Loucy (cell line): Measurements from ENCODE around the gene MROH9.

Source experiments
- H2AFZ ChIP-seq: fragments of 200-600 bp; sonication (generic); 2 replicates; pipeline ENCODE4 v1.6.0; 2016; ENCODE audit warnings: antibody characterized with exemption, mild to moderate bottlenecking, low read length, moderate library complexity
- H3F3A ChIP-seq: fragments of 200-600 bp; 2 replicates; pipeline ENCODE4 v1.6.0; 2016; ENCODE audit warnings: antibody characterized with exemption, low read depth, mild to moderate bottlenecking
- H3K27me3 ChIP-seq: fragments of 200-600 bp; sonication (generic); 2 replicates; pipeline ENCODE4 v1.6.1; 2014; ENCODE audit warnings: low read length, mild to moderate bottlenecking; ENCODE audit not compliant: insufficient read depth, poor library complexity, severe bottlenecking
- H3K36me3 ChIP-seq: fragments of 200-600 bp; sonication (generic); 2 replicates; pipeline ENCODE4 v1.6.1; 2016; ENCODE audit warnings: low read length; ENCODE audit not compliant: insufficient read depth
- H3K4me1 ChIP-seq: fragments of 200-600 bp; sonication (generic); 2 replicates; pipeline ENCODE4 v1.5.1; 2014; ENCODE audit warnings: low read length, mild to moderate bottlenecking; ENCODE audit not compliant: insufficient read depth, poor library complexity, severe bottlenecking
- H3K4me2 ChIP-seq: fragments of 200-600 bp; sonication (generic); 2 replicates; pipeline ENCODE4 v1.6.0; 2014; ENCODE audit warnings: antibody characterized with exemption, low read length, low read depth, mild to moderate bottlenecking; ENCODE audit not compliant: poor library complexity, severe bottlenecking
- H3K4me3 ChIP-seq: fragments of 200-600 bp; sonication (generic); 2 replicates; pipeline ENCODE4 v1.5.1; 2014; ENCODE audit warnings: low read length, mild to moderate bottlenecking, mixed read lengths; ENCODE audit not compliant: poor library complexity, severe bottlenecking
- H3K79me2 ChIP-seq: fragments of 200-600 bp; sonication (generic); 2 replicates; pipeline ENCODE4 v1.6.1; 2014; ENCODE audit warnings: low read length; ENCODE audit not compliant: insufficient read depth
- H3K9ac ChIP-seq: fragments of 200-600 bp; sonication (generic); 2 replicates; pipeline ENCODE4 v1.6.0; 2014; ENCODE audit warnings: mild to moderate bottlenecking, low read depth, low read length, moderate library complexity; ENCODE audit not compliant: poor library complexity, severe bottlenecking
- H3K9me2 ChIP-seq: fragments of 200-600 bp; sonication (generic); replicated peaks from 2 replicates; pipeline ENCODE4 v1.6.1; 2016; ENCODE audit warnings: low read depth, low read length, mixed read lengths
- H3K9me3 ChIP-seq: fragments of 200-600 bp; sonication (generic); 2 replicates; pipeline ENCODE4 v1.6.1; 2014; ENCODE audit warnings: mild to moderate bottlenecking, antibody characterized with exemption, low read length, low read depth; ENCODE audit not compliant: insufficient read depth
- H4K20me1 ChIP-seq: fragments of 200-600 bp; sonication (generic); 2 replicates; pipeline ENCODE4 v1.6.0; 2014; ENCODE audit warnings: antibody characterized with exemption, low read length, mild to moderate bottlenecking; ENCODE audit not compliant: insufficient read depth, poor library complexity, severe bottlenecking
- EZH2phosphoT487 ChIP-seq: fragments of 200-600 bp; IDR thresholded peaks from 2 replicates; pipeline ENCODE4 v1.6.1; 2018; ENCODE audit warnings: antibody characterized with exemption, mild to moderate bottlenecking, moderate library complexity, borderline replicate concordance
- TF ChIP-seq, protein P1 (sequence below): fragments of 200-600 bp; sonication (generic); conservative IDR thresholded peaks from 2 replicates; pipeline ENCODE4 v1.5.1; 2014; ENCODE audit warnings: mild to moderate bottlenecking, antibody characterized with exemption, low read length

Gene MROH9

DNA sequence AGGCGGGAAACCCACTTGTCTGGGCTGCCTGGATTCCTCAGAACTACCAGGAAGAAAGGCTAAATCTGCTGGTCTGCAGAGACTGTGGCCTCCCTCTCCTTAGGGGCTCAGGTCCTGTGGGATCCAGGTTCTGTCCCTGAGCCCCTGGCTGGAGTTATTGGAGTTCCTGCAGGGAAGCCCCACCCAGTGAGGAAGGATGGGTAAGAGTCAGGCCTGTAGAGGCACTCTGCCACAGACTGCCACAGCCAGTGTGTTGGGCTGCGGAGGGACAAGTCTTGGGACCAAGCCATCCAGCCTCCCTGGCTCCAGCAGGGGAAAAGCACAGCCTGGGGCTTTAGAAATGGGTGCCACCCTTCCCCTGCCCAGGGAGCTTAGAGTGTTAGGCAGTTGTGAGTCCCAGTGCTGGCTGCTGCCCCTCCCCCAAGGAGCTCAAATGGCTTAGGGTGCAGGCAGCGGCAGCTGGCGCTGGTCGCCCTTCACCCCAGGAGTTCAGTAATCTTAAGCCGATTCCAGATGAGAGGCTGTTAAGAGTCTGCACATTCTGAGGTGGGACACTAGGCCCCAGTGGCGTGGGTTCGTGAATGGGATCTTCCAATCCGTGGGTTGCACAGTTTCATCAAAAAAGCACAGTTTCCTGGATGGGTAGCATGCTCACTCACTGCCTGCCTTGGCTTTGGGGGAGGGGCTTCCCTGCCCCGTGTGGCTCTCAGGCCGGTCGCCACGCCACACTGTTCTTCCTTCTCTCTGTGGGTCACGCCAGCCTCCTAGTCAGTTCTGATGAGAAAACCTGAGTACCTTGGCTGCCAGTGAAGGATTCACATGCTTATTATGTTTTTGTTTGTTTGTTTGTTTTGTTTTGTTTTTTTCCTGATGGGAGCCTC is 97.7 kb downstream of the MROH9 start:
- H3K9me3 ChIP-seq = no peaks in the 10 kb centered on the region
- no peaks in the 10 kb centered on the region for H4K20me1 ChIP-seq
- H3F3A ChIP-seq = no peaks in the 10 kb centered on the region
- H3K4me3 ChIP-seq = no peak overlapping the region
- H3K9me2 ChIP-seq = 0 out of 2 replicates have a peak, but pooled peaks cover 3% of the 10 kb centered on the region
- H3K36me3 ChIP-seq = no peaks in the 10 kb centered on the region
- no peak overlapping the region for H2AFZ ChIP-seq
- no peaks in the 10 kb centered on the region for H3K27me3 ChIP-seq
- no peaks in the 10 kb centered on the region for H3K4me1 ChIP-seq
- no peak overlapping the region for H3K4me2 ChIP-seq
- H3K79me2 ChIP-seq = no peaks in the 10 kb centered on the region
- TF ChIP-seq EZH2phosphoT487 = no peak
- TF ChIP-seq, protein P1, sequence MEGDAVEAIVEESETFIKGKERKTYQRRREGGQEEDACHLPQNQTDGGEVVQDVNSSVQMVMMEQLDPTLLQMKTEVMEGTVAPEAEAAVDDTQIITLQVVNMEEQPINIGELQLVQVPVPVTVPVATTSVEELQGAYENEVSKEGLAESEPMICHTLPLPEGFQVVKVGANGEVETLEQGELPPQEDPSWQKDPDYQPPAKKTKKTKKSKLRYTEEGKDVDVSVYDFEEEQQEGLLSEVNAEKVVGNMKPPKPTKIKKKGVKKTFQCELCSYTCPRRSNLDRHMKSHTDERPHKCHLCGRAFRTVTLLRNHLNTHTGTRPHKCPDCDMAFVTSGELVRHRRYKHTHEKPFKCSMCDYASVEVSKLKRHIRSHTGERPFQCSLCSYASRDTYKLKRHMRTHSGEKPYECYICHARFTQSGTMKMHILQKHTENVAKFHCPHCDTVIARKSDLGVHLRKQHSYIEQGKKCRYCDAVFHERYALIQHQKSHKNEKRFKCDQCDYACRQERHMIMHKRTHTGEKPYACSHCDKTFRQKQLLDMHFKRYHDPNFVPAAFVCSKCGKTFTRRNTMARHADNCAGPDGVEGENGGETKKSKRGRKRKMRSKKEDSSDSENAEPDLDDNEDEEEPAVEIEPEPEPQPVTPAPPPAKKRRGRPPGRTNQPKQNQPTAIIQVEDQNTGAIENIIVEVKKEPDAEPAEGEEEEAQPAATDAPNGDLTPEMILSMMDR = no peak
- H3K9ac ChIP-seq = no peak overlapping the region

DNA sequence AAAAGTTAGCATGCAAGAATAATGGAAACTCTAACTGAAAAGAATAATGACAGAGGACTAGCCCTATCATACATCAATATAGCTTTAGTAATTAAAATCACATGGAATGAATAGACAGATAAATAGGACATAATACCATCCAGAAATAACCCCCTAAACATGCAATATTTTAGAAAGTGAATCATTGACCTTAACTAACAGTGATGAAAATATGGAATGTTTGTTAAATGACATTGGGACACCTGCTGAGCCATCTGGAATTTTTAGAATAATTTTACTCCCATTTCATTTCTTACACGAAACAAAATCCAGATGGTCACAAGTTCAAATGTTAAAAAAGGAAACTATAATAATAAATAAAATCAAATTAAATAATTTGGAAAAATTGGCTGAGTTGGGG is 102.3 kb downstream of the MROH9 start:
- H3K9me3 ChIP-seq = no peaks in the 10 kb centered on the region
- no peak overlapping the region for H2AFZ ChIP-seq
- no peaks in the 10 kb centered on the region for H4K20me1 ChIP-seq
- no peak overlapping the region for H3K4me3 ChIP-seq
- no peak overlapping the region for H3K9ac ChIP-seq
- no peaks in the 10 kb centered on the region for H3K79me2 ChIP-seq
- no peaks in the 10 kb centered on the region for H3K4me1 ChIP-seq
- no peaks in the 10 kb centered on the region for H3F3A ChIP-seq
- TF ChIP-seq, protein P1 = no peak
- no peak for TF ChIP-seq EZH2phosphoT487
- H3K4me2 ChIP-seq = no peak overlapping the region
- H3K27me3 ChIP-seq = no peaks in the 10 kb centered on the region
- H3K9me2 ChIP-seq = 0 out of 2 replicates have a peak, but pooled peaks cover 3% of the 10 kb centered on the region
- H3K36me3 ChIP-seq = no peaks in the 10 kb centered on the region

DNA sequence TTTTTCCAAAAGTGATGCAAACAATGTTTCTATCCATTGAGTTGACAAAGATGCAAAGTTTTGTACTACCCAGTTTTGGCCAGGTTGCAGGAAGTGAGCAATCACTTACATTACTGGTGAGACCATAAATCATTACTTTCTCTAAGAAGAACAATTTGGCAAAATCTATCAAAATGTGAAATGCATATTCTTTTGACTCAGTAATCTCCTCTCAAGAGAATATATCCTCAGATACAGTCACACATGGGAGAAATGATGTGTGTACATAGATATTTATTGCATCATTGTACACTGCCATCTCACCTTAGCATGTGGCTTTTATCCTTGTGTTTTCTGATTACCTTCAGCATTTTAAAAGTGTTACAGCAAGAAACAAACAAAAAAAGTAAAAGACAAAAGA is 103.0 kb downstream of the MROH9 start:
- Histone ChIP-seq H3K4me2 (no peak overlapping the region), H3F3A (no peaks in the 10 kb centered on the region), H2AFZ (no peak overlapping the region), H3K9me3 (no peaks in the 10 kb centered on the region), H3K4me3 (no peak overlapping the region), H3K9me2 (0 out of 2 replicates have a peak, but pooled peaks cover 3% of the 10 kb centered on the region), H3K4me1 (no peaks in the 10 kb centered on the region), H3K79me2 (no peaks in the 10 kb centered on the region), H3K9ac (no peak overlapping the region), H3K36me3 (no peaks in the 10 kb centered on the region), H3K27me3 (no peaks in the 10 kb centered on the region), H4K20me1 (no peaks in the 10 kb centered on the region)
- TF ChIP-seq EZH2phosphoT487 = no peak

DNA sequence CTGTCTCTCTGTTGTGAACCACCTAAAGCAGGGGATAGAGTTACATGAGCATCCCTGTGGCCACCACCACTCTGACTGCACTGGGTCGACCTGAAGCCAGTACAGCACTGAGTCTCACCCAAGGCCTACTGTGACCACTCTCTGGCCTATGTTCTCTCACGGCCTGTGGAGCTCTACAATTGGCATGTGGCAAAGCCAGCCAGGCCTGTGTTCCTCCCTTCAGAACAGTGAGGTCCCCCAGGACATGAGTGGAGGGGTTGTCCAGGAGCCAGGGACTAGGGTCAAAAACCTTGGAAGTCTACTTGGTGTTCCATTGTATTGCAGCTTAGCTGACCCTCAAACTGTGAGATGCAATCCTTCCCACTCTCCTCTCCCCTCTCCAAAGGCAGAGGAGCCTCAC is 112.7 kb downstream of the MROH9 start:
- TF ChIP-seq, protein P1 = no peak
- TF ChIP-seq EZH2phosphoT487 = no peak
- H3K4me2 ChIP-seq = no peak overlapping the region
- no peak overlapping the region for H3K9ac ChIP-seq

More for the DNA sequence above, 112.7 kb downstream of the MROH9 start:
- Histone ChIP-seq H3K9me3 (no peaks in the 10 kb centered on the region; the same call in 1 of the 2 replicates), H3F3A (no peaks in the 10 kb centered on the region), H4K20me1 (no peaks in the 10 kb centered on the region), H3K9me2 (no peaks in the 10 kb centered on the region), H3K27me3 (no peaks in the 10 kb centered on the region), H3K36me3 (no peaks in the 10 kb centered on the region), H2AFZ (no peak overlapping the region), H3K79me2 (no peaks in the 10 kb centered on the region), H3K4me3 (no peak overlapping the region), H3K4me1 (no peaks in the 10 kb centered on the region)
